NCI-H2081 treated with DMSO at 0.1 percent for 48 hours (cell line): ENCODE measurements around the gene NT5C3B.
"Not testable (repeated sequence)": the region's sequence is repeated elsewhere in the genome, so short reads cannot be mapped to it uniquely, and the experiment has no call there.

Experiments used
- DNase-seq: peaks from one replicate; lab custom pipeline; 2025; lab: John Stamatoyannopoulos, UW

The NT5C3B gene

GRCh38 chr17:41839448-41839847 is 3.4 kb upstream of the NT5C3B start:
- DNase-seq = not testable (repeated sequence)

- DNase-seq = no peak
Measured at GRCh38 chr17:41837761-41838538, 1.9 kb upstream of the NT5C3B start, which contains the start of gene KLHL10. Gene KLHL10, plus strand, starts transcription at chr17:41837825. Its CDS starts 108 bp downstream, at chr17:41837933.

- DNase-seq = no peak
Measured at GRCh38 chr17:41836550-41837196, 641 bp upstream of the NT5C3B start.

GRCh38 chr17:41835214-41835799 is 725 bp downstream of the NT5C3B start:
- no peak for DNase-seq

GRCh38 chr17:41829961-41830360 is 6.1 kb downstream of the NT5C3B start:
- DNase-seq = not testable (repeated sequence)

GRCh38 chr17:41825175-41825845 is 10.7 kb downstream of the NT5C3B start:
- DNase-seq = no peak

- DNase-seq = no peak
Measured at GRCh38 chr17:41824086-41824485, 11.9 kb downstream of the NT5C3B start.

- no peak for DNase-seq
Measured at GRCh38 chr17:41823580-41823979, 12.5 kb downstream of the NT5C3B start.

GRCh38 chr17:41823141-41823524 is 12.9 kb downstream of the NT5C3B start:
- no peak for DNase-seq

- DNase-seq = no peak
Measured at GRCh38 chr17:41822216-41823140, 13.6 kb downstream of the NT5C3B start.

- DNase-seq = no peak
Measured at GRCh38 chr17:41821776-41822175, 14.3 kb downstream of the NT5C3B start.

GRCh38 chr17:41818024-41818423 is 18.0 kb downstream of the NT5C3B start:
- no peak for DNase-seq

- no peak for DNase-seq
Measured at GRCh38 chr17:41816637-41817320, 19.3 kb downstream of the NT5C3B start.

- no peak for DNase-seq
Measured at GRCh38 chr17:41814195-41814594, 21.8 kb downstream of the NT5C3B start.

GRCh38 chr17:41813699-41814124 is 22.3 kb downstream of the NT5C3B start:
- DNase-seq = no peak

GRCh38 chr17:41813152-41813680 is 22.8 kb downstream of the NT5C3B start:
- DNase-seq = no peak

- DNase-seq = no peak
Measured at GRCh38 chr17:41812381-41813151, 23.5 kb downstream of the NT5C3B start, which contains the start of gene FKBP10. Gene FKBP10, plus strand, starts transcription at chr17:41813004. Its CDS starts 31 bp downstream, at chr17:41813035.

GRCh38 chr17:41811549-41812380 is 24.3 kb downstream of the NT5C3B start, which contains the start of gene P3H4:
Gene P3H4, minus strand, starts transcription at chr17:41811949. Its CDS starts 34 bp downstream, at chr17:41811915.
- DNase-seq = no peak
